ENCODE data around the gene FLT1.

- TF ChIP-seq ZNF274 (IDR thresholded peaks at IDR 0.05; ENCODE audit: low read depth, low read length): no peak
- no peak for TF ChIP-seq YY1 (IDR thresholded peaks at IDR 0.05; ENCODE audit: insufficient read depth, insufficient read length)
- TF ChIP-seq SUZ12 (IDR thresholded peaks at IDR 0.05; ENCODE audit: extremely low read depth, insufficient read depth, insufficient read length): no peak
Measured at GRCh38 chr13:28410096-28410495, 84.8 kb downstream of the FLT1 start.

All from NT2/D1 (cell line).